GM23338 (cell line): ENCODE results near the gene SLC2A13. TPM values are rescaled to one million over a fixed set of nuclear protein-coding genes. Genes with fewer than 3 reads are reported as not detected.
"Not testable (repeated sequence)": the region's sequence is repeated elsewhere in the genome, so short reads cannot be mapped to it uniquely, and the experiment has no call there.

ENCODE experiments used
- ATAC-seq: fragments of 200-7000 bp; cut with Tn5 transposase; 3 replicates; pipeline ENCODE4 v1.9.1; 2020
- DNase-seq: peaks from one replicate; pipeline ENCODE4 v3.0.0-alpha.2; 2015; ENCODE audit warnings: low spot score
- H2AFZ ChIP-seq: fragments of 200-600 bp; sonication (generic); 2 replicates; pipeline ENCODE4 v1.8.0; 2016; ENCODE audit warnings: antibody characterized with exemption, mild to moderate bottlenecking, moderate library complexity
- H3F3A ChIP-seq: fragments of 200-600 bp; sonication (generic); replicated peaks from 2 replicates; pipeline ENCODE4 v1.8.0; 2017; ENCODE audit warnings: antibody characterized with exemption, mixed run types, low read depth
- H3K27ac ChIP-seq: fragments of 200-600 bp; sonication (generic); 2 replicates; pipeline ENCODE4 v1.6.1; 2016; ENCODE audit warnings: low read depth
- H3K27me3 ChIP-seq: fragments of 200-600 bp; sonication (generic); 2 replicates; pipeline ENCODE4 v1.8.0; 2016; ENCODE audit warnings: mild to moderate bottlenecking, mixed run types, moderate library complexity; ENCODE audit not compliant: insufficient read depth
- H3K36me3 ChIP-seq: fragments of 200-600 bp; sonication (generic); 2 replicates; pipeline ENCODE4 v1.8.0; 2016; ENCODE audit warnings: mild to moderate bottlenecking; ENCODE audit not compliant: insufficient read depth
- H3K4me1 ChIP-seq: fragments of 200-600 bp; sonication (generic); 2 replicates; pipeline ENCODE4 v1.8.0; 2016; ENCODE audit warnings: mild to moderate bottlenecking, moderate library complexity; ENCODE audit not compliant: insufficient read depth
- H3K4me2 ChIP-seq: fragments of 200-600 bp; sonication (generic); 2 replicates; pipeline ENCODE4 v1.7.1; 2017; ENCODE audit warnings: mixed run types
- H3K4me3 ChIP-seq: fragments of 200-600 bp; sonication (generic); 2 replicates; pipeline ENCODE4 v1.6.1; 2016; ENCODE audit warnings: mixed run types
- H3K79me2 ChIP-seq: fragments of 200-600 bp; sonication (generic); replicated peaks from 2 replicates; pipeline ENCODE4 v1.8.0; 2017; ENCODE audit warnings: mild to moderate bottlenecking; ENCODE audit not compliant: insufficient read depth
- H3K9me2 ChIP-seq: fragments of 200-600 bp; sonication (generic); 2 replicates; pipeline ENCODE4 v1.8.0; 2017; ENCODE audit not compliant: insufficient read depth
- H4K20me1 ChIP-seq: fragments of 200-600 bp; sonication (generic); replicated peaks from 2 replicates; pipeline ENCODE4 v1.8.0; 2017; ENCODE audit warnings: mild to moderate bottlenecking; ENCODE audit not compliant: insufficient read depth
- H3K27ac Mint-ChIP-seq: 2 replicates; pipeline ENCODE4 v1.8.0; 2020; ENCODE audit warnings: inconsistent platforms, mild to moderate bottlenecking, moderate library complexity, mixed read lengths
- H3K27me3 Mint-ChIP-seq: 3 replicates; pipeline ENCODE4 v1.8.0; 2022; ENCODE audit warnings: low read depth, mild to moderate bottlenecking, moderate library complexity, mixed read lengths, inconsistent platforms; ENCODE audit not compliant: insufficient read depth, poor library complexity
- H3K36me3 Mint-ChIP-seq: 3 replicates; pipeline ENCODE4 v1.8.0; 2021; ENCODE audit warnings: low read depth, mild to moderate bottlenecking, inconsistent platforms, moderate library complexity, mixed read lengths
- H3K4me1 Mint-ChIP-seq: 3 replicates; pipeline ENCODE4 v1.8.0; 2020; ENCODE audit warnings: mild to moderate bottlenecking, inconsistent platforms, mixed read lengths
- H3K4me3 Mint-ChIP-seq: 3 replicates; pipeline ENCODE4 v1.8.0; 2021; ENCODE audit warnings: moderate library complexity, mild to moderate bottlenecking, inconsistent platforms, mixed read lengths
- H3K9me3 Mint-ChIP-seq: 3 replicates; pipeline ENCODE4 v1.8.0; 2020; ENCODE audit warnings: moderate library complexity, mild to moderate bottlenecking, inconsistent platforms, mixed read lengths
- EZH2phosphoT487 ChIP-seq: fragments of 200-600 bp; sonication (generic); IDR thresholded peaks from one replicate; pipeline ENCODE4 v1.8.1; 2018; ENCODE audit warnings: antibody characterized with exemption; ENCODE audit not compliant: unreplicated experiment
- JUNB ChIP-seq: IDR thresholded peaks from one replicate; pipeline ENCODE4 v1.6.1; 2016; ENCODE audit warnings: antibody characterized with exemption; ENCODE audit not compliant: unreplicated experiment
- NANOG ChIP-seq: IDR thresholded peaks from 2 replicates; pipeline ENCODE4 v1.6.1; 2016; ENCODE audit warnings: antibody characterized with exemption, borderline replicate concordance
- ZNF114 ChIP-seq: fragments of 250-450 bp; sonication (Bioruptor Pico); IDR thresholded peaks from 2 replicates; pipeline ENCODE4 v1.5.0; 2020; ENCODE audit warnings: mild to moderate bottlenecking, moderate library complexity
- polyA plus RNA-seq: library from polyadenylated mRNA; unstranded; fragments of >200 nt; fragmentation: Nextera tagmentation; extraction: Ambion mirVana; gene quantifications from 2 replicates; pipeline ENCODE4 v1.2.1, GENCODE V29; 2016
- total RNA-seq: library from RNA; depleted of rRNA; stranded (reverse); fragments of >200 nt; shearing (Covaris generic); gene quantifications from 2 replicates; pipeline ENCODE4 v1.2.3, GENCODE V29; 2014
- TF ChIP-seq, protein P1 (sequence below), 2 experiments: fragments of 200-600 bp in 1 of 2; sonication (generic) in 1 of 2; conservative IDR thresholded peaks; 2 replicates each; pipeline versions ENCODE4 v1.5.1 to v1.6.1; 2016 to 2017; ENCODE audit warnings: antibody characterized with exemption in 2 of 2, low read depth in 2 of 2, mild to moderate bottlenecking in 2 of 2, moderate library complexity in 1 of 2

Gene SLC2A13
- total and polyA plus RNA-seq, 2 experiments from 2014 or later = 6.8 to 22.7 TPM

DNA sequence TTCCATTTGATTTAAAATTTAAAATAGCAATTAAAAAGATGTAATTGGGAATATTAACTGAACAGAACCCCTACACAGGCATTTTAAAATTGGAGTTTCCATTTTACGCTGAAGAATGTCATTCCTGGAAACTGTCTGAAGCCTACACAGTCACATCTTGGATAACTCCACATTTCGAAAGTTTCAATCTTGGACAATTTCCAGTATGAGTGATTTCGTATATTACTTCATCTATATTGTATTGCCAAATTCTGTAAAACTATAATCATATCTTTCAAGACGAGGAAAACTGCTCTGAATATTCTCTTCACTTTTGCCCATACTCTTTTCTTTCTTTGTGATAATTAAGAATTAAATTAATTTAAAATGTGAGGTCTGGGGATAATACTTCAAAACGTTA lies 292.1 kb downstream of the SLC2A13 start (continued):
- TF ChIP-seq, protein P1, sequence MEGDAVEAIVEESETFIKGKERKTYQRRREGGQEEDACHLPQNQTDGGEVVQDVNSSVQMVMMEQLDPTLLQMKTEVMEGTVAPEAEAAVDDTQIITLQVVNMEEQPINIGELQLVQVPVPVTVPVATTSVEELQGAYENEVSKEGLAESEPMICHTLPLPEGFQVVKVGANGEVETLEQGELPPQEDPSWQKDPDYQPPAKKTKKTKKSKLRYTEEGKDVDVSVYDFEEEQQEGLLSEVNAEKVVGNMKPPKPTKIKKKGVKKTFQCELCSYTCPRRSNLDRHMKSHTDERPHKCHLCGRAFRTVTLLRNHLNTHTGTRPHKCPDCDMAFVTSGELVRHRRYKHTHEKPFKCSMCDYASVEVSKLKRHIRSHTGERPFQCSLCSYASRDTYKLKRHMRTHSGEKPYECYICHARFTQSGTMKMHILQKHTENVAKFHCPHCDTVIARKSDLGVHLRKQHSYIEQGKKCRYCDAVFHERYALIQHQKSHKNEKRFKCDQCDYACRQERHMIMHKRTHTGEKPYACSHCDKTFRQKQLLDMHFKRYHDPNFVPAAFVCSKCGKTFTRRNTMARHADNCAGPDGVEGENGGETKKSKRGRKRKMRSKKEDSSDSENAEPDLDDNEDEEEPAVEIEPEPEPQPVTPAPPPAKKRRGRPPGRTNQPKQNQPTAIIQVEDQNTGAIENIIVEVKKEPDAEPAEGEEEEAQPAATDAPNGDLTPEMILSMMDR (conservative IDR thresholded peaks at IDR 0.05; ENCODE audit: low read depth in 2 of 2) = no peak
- no peak for TF ChIP-seq NANOG
- TF ChIP-seq JUNB = no peak
- TF ChIP-seq EZH2phosphoT487 = no peak

DNA sequence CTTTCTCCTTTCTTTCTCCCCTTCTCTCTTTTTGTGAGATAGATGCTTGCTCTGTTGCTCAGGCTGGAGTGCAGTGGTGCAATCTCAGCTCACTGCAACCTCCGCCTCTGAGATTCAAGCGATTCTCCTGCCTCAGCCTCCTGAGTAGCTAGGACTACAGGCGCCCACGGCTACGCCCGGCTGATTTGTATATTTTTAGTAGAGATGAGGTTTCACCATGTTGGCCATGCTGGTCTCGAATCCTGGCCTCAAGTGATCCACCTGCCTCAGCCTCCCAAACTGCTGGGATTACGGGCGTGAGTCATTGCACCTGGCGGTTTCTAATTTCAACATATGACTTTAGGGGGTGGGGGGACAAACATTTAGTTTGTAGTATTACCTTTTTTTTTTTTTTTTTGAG lies 293.4 kb downstream of the SLC2A13 start:
- H3K27ac ChIP-seq, H2AFZ ChIP-seq, DNase-seq, H3K4me1 ChIP-seq, H3K9me2 ChIP-seq, H3K4me1 Mint-ChIP-seq, H3F3A ChIP-seq, H4K20me1 ChIP-seq, H3K27me3 Mint-ChIP-seq, ATAC-seq, H3K27ac Mint-ChIP-seq, H3K4me3 Mint-ChIP-seq, H3K4me3 ChIP-seq, H3K36me3 Mint-ChIP-seq, H3K4me2 ChIP-seq, H3K36me3 ChIP-seq, H3K79me2 ChIP-seq, H3K27me3 ChIP-seq: not testable (repeated sequence)
- peaks cover 10% of the 10 kb centered on the region for H3K9me3 Mint-ChIP-seq

DNA sequence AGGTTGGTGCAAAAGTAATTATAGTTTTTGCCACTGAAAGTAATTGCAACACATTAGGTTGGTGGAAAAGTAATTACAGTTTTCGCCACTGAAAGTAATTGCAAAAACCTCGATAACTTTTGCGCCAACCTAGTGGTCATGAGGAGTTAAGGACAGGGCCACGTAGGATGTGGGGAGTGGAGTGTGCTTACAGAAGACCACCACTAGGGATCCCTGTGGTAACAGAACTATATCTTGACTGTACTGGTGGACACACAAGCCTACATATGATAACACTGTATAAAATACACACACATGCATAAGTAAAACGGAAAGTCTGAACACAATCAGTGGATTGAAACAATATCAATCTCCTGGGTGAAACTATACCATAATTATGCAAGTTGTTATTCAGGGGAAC lies 298.8 kb downstream of the SLC2A13 start:
- TF ChIP-seq, protein P1 (conservative IDR thresholded peaks at IDR 0.05; ENCODE audit: low read depth in 2 of 2) = peak; percentile 66 to 71
- TF ChIP-seq ZNF114 (CRISPR knock-in tag) = no peak
- Histone ChIP-seq H3K4me1 (peaks cover 8% of the 10 kb centered on the region), H3K4me2 (no peak overlapping the region), H3K79me2 (no peaks in the 10 kb centered on the region), H4K20me1 (no peaks in the 10 kb centered on the region), H3K4me3 (no peak overlapping the region), H3K27ac (no peak overlapping the region), H3K9me2 (no peaks in the 10 kb centered on the region), H3K27me3 (no peaks in the 10 kb centered on the region), H2AFZ (no peak overlapping the region), H3K36me3 (no peaks in the 10 kb centered on the region), H3F3A (no peaks in the 10 kb centered on the region)
- H3K27ac Mint-ChIP-seq = no peak overlapping the region
- H3K36me3 Mint-ChIP-seq = peaks cover 6% of the 10 kb centered on the region; the same call in 1 of the 3 replicates
- no peaks in the 10 kb centered on the region for H3K27me3 Mint-ChIP-seq
- DNase-seq = peak; percentile 77
- peaks cover 10% of the 10 kb centered on the region for H3K9me3 Mint-ChIP-seq
- peak; percentile 96 for ATAC-seq
- H3K4me3 Mint-ChIP-seq = no peak overlapping the region
- H3K4me1 Mint-ChIP-seq = peaks cover 17% of the 10 kb centered on the region
